HG03342 (cell line): ENCODE data around the gene DTNA.

Experiments
- ATAC-seq: cut with Tn5 transposase; IDR thresholded peaks from one replicate; pipeline ENCODE4 v1.9.1; 2021; ENCODE audit warnings: mild to moderate bottlenecking, moderate library complexity; ENCODE audit not compliant: unreplicated experiment

Gene DTNA

GRCh38 chr18:34805103-34805877 is 95.2 kb downstream of the DTNA start:
- no peak for ATAC-seq

- no peak for ATAC-seq
Observed at GRCh38 chr18:34805878-34806351, 95.8 kb downstream of the DTNA start.

- no peak for ATAC-seq
Observed at GRCh38 chr18:34806527-34806926, 96.4 kb downstream of the DTNA start.

GRCh38 chr18:34807106-34807796 is 97.2 kb downstream of the DTNA start:
- no peak for ATAC-seq

DNA sequence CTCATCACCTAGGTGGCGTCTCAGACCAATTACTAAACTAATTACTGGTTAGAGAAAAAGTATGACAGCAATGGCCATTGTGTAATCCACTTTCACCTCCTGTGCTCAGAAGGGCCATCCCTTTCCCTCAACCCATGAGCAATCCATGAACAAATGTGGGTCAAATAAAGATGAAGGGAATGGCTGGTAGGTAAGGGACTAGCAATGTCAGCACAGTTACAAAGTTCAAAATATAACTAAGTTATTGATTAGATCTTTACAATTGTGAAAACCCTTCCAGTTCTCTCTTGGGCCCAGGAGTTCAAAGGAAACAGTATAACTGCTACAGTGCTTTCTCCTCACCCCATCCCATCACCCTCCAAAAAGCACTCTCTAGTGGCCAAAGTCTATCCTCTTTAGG is 98.3 kb downstream of the DTNA start:
- ATAC-seq, result no peak

DNA sequence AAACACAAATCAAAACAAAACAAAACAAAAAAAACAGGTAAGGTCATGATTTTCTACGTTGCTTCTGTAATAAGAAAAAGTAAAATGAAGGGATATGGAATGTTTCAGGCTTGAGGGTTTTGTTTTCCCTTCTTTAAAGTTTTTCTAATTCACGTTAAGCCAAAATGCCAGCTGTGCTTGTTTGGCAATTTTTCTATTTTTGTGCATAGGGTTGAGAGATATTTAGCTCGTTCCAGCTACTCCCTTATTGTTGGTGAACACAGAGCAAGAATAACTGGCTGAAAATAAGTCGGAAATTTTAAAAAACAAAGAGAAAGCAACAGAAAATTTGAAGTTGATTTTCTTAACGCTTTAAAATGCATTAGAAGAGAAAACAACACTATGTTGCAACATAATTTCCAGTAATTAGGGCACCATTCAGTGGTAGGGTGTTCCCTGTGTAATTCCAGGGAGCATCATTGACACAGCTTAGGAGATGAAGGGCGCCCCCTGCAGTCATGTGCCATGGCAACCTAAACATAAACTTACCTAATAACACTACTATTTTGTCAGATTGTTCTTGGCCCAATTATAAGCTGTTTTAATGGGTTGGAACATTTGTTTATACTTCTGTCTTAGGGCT is 99.5 kb downstream of the DTNA start:
- no peak for ATAC-seq

GRCh38 chr18:34816183-34816582 is 106.1 kb downstream of the DTNA start:
- no peak for ATAC-seq

- ATAC-seq, result no peak
Observed at GRCh38 chr18:34817636-34818035, 107.5 kb downstream of the DTNA start.

- no peak for ATAC-seq
Observed at GRCh38 chr18:34818064-34818463, 108.0 kb downstream of the DTNA start.

GRCh38 chr18:34820360-34821065 is 110.4 kb downstream of the DTNA start:
- no peak for ATAC-seq

DNA sequence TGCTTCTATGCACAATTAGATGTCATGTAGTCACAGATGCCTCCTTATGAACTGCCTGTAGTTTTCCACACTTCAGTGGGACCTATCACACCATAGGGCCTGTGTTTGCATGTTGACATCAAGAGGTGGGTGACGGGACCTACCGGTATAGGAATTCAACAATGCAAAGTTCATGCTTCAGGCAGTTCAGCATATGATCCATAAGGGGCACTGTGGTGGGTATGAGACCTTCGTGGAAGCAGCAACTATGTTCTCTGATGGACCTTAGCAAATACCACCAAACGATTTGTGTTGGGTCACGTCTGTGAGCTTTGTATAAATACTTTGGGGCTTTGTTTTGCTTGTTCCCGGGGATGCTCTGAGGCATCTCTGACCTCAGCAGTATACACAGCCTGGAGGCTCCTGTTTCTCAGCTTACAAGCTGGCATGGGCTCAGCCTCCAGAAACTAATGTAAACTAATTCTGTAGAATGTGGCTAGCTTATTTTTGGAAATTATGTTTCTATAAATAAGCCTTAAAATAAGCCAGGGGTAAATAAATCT is 111.6 kb downstream of the DTNA start:
- ATAC-seq, result no peak

DNA sequence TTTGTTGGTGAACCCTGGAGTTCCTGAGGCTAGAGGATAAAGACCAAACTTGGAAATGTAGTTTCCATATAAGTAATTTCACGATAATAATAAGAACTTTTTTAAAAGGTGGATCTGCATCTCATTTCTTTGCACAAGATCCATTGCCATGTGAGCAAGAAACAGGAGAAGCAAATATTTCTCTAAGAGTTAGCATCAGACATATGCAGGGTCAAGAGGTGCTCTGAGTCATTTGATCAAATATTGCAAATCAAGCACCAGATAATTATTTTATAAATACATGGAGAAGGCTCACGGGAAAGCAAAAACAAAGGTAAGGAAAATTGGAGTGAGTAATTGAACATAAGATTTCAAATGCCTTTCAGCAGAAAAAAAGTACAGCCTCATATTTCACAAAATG is 118.0 kb downstream of the DTNA start:
- no peak for ATAC-seq

GRCh38 chr18:34834897-34835296 is 124.8 kb downstream of the DTNA start:
- no peak for ATAC-seq

DNA sequence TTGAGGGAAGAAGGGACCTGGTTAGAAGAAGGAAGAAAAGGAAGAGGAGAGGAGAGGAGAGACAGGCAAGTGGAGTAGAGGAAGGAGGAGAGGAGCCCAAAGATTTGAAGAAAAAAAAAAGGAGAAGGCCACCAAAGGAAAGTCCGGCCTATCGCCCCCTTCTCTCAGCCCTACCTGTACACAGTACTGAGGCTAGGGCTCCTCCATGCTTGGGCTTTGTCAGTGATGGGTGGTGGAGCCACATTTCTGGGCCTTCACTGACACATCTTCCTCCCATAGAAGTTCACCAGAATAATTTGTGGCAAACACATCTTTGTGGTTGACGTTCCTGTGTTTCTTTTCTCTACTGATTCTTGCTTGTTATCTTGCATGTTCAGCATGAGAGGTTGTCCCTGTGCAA is 125.4 kb downstream of the DTNA start:
- ATAC-seq, result no peak

DNA sequence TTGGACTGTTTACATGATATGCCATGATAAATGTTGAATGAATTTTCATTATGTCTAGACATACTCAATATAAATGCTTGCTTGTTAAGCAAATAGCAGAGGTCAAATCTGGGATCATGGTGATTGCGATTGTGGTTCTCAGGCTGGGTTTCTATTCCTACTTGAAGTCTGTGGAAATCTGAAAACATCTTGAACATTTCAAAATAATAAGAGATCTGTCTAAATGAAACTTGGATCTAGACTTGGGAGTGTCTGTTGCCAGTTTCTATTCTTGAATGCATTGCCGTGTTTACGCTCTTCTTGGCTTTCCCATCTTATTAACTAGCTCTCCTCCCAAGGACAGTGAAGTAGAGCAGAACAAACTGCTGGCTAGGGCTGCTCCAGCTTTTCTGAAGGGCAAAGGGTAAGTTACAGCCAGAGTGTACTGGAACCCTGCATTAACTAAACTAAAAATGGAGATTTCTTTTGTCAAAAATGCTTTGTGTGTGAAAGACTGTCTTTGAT is 127.7 kb downstream of the DTNA start:
- ATAC-seq, result no peak

- ATAC-seq, result no peak
Observed at GRCh38 chr18:34838669-34839068, 128.6 kb downstream of the DTNA start.

DNA sequence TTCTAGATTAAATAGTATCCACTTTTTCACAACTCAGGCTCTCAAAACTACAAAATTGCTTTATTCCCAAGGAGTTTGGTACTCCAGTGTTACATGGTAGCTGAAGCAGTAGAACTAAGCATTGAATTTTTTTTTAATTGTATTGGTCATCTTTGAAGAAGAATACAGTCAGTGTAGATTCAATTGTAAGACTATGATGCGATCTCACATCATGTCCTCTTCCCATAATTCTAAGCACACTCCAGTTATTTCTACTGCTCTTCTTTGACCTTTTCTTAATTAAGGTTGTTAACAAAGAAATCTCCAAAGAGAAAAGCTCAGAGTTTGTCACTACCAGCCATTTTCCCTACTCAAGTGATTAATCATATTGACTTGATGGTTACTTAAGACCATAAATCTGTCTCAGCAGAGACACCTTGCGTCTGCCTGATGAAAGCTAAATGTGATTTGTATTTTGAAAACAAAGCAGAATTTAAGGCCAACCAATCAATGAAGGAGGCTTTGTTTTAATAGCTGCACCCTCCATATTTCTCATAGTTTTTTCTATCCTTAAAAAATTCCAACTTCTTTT is 130.2 kb downstream of the DTNA start:
- no peak for ATAC-seq

- no peak for ATAC-seq
Observed at GRCh38 chr18:34841891-34842290, 131.8 kb downstream of the DTNA start.

GRCh38 chr18:34844072-34844471 is 134.0 kb downstream of the DTNA start:
- ATAC-seq, result no peak

DNA sequence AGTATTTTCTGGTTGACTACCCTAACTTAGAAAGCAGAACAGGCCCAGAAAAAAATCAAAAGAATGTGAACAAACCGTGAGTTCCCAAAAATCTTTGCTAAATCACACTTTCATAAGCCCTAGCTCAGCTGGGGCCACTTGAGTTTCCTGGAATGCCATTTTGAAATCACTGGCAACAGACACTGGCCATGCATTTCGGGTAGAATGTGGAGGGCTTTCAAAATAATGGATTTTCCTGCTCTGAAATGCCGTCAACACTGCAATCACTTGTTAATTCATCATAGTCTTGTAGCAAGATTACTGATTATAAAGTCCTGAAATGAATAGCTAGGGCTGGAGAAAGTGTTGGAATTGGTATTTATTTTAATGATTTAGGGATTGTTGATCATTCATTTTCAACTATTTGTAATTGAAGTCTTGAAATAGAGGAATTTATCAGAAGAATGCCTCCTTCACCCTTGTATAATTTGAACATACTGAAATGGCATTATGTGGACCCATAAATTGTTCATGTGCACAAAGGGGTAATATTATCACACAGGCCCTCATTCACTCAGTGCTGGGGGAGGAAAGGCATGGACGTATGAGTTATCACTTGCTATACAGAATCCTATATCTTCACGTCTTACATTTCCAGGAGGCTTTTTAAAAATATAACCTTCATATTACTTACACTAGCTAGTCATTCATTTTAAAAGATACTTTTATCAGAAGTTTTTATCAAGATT is 134.8 kb downstream of the DTNA start:
- no peak for ATAC-seq
